Type B pancreatic cell (in vitro differentiated cells): ENCODE data around the gene USP49. TPM values are rescaled to one million over a fixed set of nuclear protein-coding genes. Genes with fewer than 3 reads are reported as not detected.
"Not testable (repeated sequence)": the region's sequence is repeated elsewhere in the genome, so short reads cannot be mapped to it uniquely, and the experiment has no call there.

Source experiments
- DNase-seq: peaks from one replicate; pipeline ENCODE4 v3.0.0; 2021; ENCODE audit warnings: mixed read lengths; ENCODE audit not compliant: unreplicated experiment; ENCODE audit errors: extremely low spot score
- H3K27ac Mint-ChIP-seq: 2 replicates; pipeline ENCODE4 v1.8.0; 2021; ENCODE audit warnings: mild to moderate bottlenecking, mixed read lengths
- H3K27me3 Mint-ChIP-seq: 2 replicates; pipeline ENCODE4 v1.8.0; 2021; ENCODE audit warnings: mixed read lengths
- H3K36me3 Mint-ChIP-seq: 2 replicates; pipeline ENCODE4 v1.8.0; 2021; ENCODE audit warnings: mixed read lengths
- H3K4me1 Mint-ChIP-seq: one replicate; pipeline ENCODE4 v1.8.0; 2021; ENCODE audit warnings: mixed read lengths; ENCODE audit not compliant: unreplicated experiment
- H3K4me3 Mint-ChIP-seq: 2 replicates; pipeline ENCODE4 v1.8.0; 2021; ENCODE audit warnings: mild to moderate bottlenecking, mixed read lengths
- H3K9me3 Mint-ChIP-seq: 2 replicates; pipeline ENCODE4 v1.8.0; 2021; ENCODE audit warnings: mixed read lengths
- total RNA-seq: library from RNA; stranded (reverse); gene quantifications from 2 replicates; pipeline ENCODE4 v1.2.1, GENCODE V29; 2021; ENCODE audit warnings: low replicate concordance
- TF ChIP-seq, protein P1 (sequence below): fragments of 200-600 bp; sonication (generic); conservative IDR thresholded peaks from 2 replicates; pipeline ENCODE4 v1.5.0; 2021; ENCODE audit warnings: antibody characterized with exemption, mild to moderate bottlenecking

USP49 gene
- total RNA-seq, 1 donor from 2014 or later: 13.2 TPM

DNA sequence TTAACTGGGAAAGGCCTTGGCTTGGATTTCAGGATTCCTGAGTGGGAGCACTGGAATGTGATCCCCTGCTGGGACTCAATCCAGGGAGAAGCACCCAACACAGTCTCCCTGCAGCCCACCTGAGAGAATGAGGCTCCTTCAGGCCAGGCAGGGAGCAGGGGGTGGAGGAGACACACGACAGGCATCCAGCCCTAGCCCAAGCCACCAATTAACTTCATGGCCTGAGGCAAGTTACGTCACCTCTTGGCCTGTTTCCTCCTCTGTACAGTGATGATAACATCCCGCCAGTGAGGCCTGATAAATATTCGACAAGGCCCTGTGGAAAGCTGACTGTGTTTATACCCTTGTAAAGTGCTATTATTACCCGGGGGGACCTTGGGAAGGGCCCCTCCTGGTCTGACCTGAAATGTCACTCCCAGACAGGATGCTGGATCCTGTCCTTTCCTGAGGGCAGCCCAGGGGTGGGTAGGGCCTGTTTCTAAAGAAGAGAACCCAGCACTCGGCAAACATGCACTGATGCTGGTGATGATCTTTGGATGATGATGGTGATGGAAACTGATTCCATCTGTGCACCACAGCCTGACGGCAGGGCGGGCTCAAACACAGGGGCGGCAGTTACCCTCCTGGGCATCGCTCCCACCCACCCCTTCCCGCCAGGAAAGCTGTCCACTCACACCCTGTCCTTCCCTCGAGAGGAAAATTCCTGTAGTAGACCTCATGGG is 127.9 kb downstream of the USP49 start:
- H3K36me3 Mint-ChIP-seq: no peaks in the 10 kb centered on the region
- no peaks in the 10 kb centered on the region for H3K9me3 Mint-ChIP-seq
- DNase-seq: no peak
- TF ChIP-seq, protein P1, sequence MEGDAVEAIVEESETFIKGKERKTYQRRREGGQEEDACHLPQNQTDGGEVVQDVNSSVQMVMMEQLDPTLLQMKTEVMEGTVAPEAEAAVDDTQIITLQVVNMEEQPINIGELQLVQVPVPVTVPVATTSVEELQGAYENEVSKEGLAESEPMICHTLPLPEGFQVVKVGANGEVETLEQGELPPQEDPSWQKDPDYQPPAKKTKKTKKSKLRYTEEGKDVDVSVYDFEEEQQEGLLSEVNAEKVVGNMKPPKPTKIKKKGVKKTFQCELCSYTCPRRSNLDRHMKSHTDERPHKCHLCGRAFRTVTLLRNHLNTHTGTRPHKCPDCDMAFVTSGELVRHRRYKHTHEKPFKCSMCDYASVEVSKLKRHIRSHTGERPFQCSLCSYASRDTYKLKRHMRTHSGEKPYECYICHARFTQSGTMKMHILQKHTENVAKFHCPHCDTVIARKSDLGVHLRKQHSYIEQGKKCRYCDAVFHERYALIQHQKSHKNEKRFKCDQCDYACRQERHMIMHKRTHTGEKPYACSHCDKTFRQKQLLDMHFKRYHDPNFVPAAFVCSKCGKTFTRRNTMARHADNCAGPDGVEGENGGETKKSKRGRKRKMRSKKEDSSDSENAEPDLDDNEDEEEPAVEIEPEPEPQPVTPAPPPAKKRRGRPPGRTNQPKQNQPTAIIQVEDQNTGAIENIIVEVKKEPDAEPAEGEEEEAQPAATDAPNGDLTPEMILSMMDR: no peak
- H3K27ac Mint-ChIP-seq: peak overlapping the region; percentile 13
- H3K27me3 Mint-ChIP-seq: peaks cover 8% of the 10 kb centered on the region
- no peak overlapping the region for H3K4me3 Mint-ChIP-seq
- peaks cover 30% of the 10 kb centered on the region for H3K4me1 Mint-ChIP-seq

- H3K4me3 Mint-ChIP-seq, H3K27ac Mint-ChIP-seq, H3K36me3 Mint-ChIP-seq, DNase-seq, H3K9me3 Mint-ChIP-seq: not testable (repeated sequence)
- H3K4me1 Mint-ChIP-seq: peaks cover 30% of the 10 kb centered on the region
- peaks cover 13% of the 10 kb centered on the region for H3K27me3 Mint-ChIP-seq
These were observed 129.0 kb downstream of the USP49 start for GRCh38 chr6:41766043-41766664.

DNA sequence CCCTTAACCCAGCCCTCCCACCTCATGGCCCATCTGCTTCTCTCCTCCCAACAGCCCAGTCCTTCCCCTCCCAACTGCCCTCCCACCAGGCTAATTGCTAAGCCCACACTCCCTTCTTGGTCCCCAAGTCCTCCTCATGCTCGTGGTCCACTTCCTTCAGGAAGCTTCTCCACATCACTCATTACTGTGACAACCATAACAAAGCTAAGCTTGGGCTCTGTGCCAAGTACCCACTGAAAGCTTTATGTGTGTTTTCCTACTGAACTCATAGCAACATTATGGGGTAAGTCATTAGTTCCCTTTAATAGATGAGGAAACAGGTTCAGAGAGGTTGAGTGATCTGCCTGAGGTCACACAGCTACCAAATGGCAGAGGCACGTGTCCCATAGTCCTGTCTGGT is 131.7 kb downstream of the USP49 start:
- Mint-ChIP-seq H3K27ac (peak overlapping the region; percentile 29), H3K4me1 (peaks cover 23% of the 10 kb centered on the region), H3K9me3 (no peaks in the 10 kb centered on the region), H3K4me3 (no peak overlapping the region), H3K36me3 (no peaks in the 10 kb centered on the region), H3K27me3 (peaks cover 19% of the 10 kb centered on the region)
- DNase-seq: no peak
- TF ChIP-seq, protein P1: no peak

DNA sequence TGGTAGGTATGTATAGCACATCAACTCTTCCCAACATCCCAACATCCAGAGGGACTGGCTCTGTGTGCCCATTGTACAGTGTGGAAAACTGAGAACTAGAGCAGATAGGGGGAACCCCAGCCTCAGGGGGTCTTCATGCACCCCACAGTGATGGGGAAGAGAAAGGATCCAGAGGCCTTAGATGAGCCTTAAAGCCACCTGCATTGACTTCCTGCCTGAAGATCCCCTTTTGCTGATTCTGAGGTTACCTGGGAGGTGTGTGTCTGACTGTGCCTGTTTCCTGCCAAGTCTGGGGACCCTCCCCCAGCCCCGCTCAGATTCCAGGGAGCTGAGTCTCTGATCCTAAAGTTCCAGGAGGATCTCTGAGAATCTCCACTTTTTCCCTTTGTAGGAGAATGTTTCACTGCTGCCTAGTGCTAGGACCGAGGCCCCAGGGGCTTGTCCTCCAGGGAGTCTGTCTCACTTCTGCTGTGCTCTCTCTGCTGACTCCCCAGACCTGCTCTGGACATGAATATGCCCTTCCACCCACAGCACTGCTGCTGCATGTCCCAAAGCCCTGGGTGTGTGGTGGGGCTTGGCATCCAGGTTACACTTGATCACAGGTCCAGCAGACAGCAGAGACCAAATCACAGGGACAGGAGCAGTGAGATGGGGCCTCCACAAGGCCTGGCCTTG is 135.1 kb downstream of the USP49 start:
- Mint-ChIP-seq H3K4me1 (peaks cover 5% of the 10 kb centered on the region), H3K4me3 (no peak overlapping the region), H3K27me3 (peaks cover 27% of the 10 kb centered on the region), H3K9me3 (no peaks in the 10 kb centered on the region), H3K27ac (no peak overlapping the region), H3K36me3 (no peaks in the 10 kb centered on the region)
- TF ChIP-seq, protein P1: no peak
- DNase-seq: no peak

DNA sequence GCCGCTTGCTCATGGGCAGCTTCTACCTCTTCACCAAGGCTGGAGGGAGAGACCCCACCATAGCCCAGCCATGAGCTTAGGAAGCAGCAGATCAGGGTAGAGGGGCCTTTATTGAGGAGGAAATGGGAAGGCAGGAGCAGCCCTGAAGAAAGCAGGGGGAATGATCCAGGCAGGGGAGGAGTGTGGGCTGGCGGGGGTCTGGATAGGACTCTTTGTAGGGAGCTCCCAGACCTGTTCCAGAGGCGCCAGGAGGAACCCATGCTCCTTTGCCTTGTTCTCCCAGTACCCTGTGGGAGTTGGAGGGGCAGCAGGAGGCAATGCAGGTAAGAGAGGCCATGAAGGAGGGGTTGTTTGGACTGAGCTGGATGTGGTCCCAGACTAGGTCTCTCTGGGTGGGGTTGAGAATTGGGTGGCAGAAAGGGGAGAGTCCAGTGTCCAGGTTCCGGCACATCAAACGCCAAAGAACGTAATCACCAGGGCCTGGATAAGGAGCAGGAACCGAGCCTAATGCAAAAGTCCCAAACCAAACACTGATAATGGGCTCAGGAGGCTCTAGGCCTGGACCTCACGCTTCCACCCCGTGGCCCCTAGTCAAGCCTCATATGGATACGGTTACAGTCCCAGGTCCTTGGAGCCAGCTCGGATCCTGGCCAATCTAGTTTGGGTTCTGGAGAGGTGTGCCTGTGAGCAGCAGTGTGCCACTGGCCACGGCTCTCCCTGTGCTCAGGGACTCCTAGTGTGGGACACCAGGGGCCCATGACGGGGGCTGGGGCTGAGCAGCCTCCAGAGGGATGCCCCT is 135.9 kb downstream of the USP49 start:
- Mint-ChIP-seq H3K36me3 (no peaks in the 10 kb centered on the region), H3K27me3 (peaks cover 32% of the 10 kb centered on the region), H3K4me3 (no peak overlapping the region), H3K27ac (no peak overlapping the region), H3K9me3 (no peaks in the 10 kb centered on the region), H3K4me1 (peaks cover 5% of the 10 kb centered on the region)
- no peak for DNase-seq
- TF ChIP-seq, protein P1: no peak
